ENCODE data around the gene CDC27.
A peak's percentile ranks its signal among the peaks of the same experiment; 100 is the strongest.

Gene CDC27

DNA sequence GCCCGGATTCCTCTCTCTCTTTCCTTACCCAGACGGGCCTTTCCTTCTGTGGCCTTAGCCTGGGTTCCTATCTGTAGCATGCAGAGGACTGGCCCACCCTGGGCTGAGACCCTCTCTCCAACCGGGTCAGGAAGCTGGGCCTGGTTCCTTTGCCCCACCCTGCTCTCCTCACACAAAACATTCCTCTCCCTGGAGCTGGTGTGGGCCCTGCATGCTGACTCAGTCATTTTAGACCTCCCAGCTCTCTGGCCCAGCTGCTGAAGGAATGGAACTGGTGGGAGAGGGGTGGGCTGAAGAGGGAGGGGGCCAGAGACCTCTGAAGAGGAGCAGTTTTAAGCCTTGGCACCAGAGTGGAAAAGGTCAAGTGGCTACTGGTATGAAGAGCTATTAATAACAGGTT lies 21.0 kb upstream of the CDC27 start:
- peaks cover 27% of the 10 kb centered on the region for H3K4me1 Mint-ChIP-seq (ENCODE audit: low read depth)
- H3K4me3 Mint-ChIP-seq = no peak overlapping the region
- no peak overlapping the region for H3K27ac Mint-ChIP-seq
- H3K27me3 Mint-ChIP-seq = no peaks in the 10 kb centered on the region
- no peaks in the 10 kb centered on the region for H3K36me3 Mint-ChIP-seq (ENCODE audit: low read depth)
- no peaks in the 10 kb centered on the region for H3K9me3 Mint-ChIP-seq
- no peak for DNase-seq

DNA sequence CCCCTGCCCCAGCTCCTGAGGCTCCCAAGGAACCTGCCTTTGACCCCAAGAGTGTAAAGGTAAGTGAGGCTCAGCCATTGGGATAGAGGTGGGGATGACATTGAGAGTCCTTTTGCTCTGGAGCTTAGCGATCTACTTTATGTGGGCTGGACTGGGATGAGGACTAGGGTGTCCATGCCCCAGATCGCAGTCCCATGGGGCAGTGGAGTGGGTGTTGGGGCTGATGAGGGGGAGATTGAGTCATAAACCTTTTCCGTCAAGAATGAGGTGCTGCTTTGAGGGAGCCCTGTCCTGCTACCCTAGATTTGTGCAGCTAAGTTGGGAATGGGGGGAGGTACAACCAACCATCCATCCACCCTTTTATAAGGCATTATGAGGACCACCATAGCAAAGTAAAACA lies 20.4 kb upstream of the CDC27 start:
- H3K4me3 Mint-ChIP-seq = no peak overlapping the region

DNA sequence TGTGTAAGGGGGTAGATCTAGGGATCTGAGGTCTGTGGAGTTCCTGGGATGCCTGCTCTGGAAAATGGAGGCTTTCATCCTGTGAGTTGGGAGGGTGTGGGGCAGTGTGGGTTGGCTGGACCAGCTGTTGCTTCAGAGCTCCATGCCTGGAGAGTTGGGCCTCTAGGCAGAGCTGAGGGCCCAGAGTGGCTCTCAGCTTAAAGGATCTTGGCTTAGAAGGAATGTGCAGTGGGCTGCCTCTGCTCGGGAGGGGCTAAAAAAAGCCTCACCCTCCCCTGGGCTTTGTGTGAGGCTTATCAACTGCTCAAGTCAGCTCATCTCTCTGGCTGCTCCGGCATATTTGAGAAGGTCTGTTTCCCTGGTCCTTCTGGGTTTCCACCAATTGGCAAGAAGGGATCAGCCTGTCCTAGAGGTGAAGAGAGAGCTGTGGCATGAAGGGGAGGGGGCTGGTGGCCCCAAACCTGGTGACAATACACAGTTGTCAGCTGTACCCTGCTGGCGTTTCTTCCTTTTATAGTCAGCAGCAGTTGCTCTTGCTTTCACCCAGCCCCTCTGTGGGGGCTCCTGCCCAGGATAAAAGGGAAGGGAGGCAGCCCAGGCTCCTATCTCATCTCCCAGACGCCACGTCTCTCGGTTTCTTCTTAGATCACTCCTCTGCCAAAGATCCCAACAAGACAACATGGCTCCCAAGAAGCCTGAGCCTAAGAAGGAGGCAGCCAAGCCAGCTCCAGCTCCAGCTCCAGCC lies 19.8 kb upstream of the CDC27 start, which contains the start of gene MYL4:
Gene MYL4, plus strand, starts transcription at position 605 of the 745 bp plus-strand sequence. Its CDS starts 75 bp downstream, at position 680.
- Mint-ChIP-seq H3K27me3 (no peaks in the 10 kb centered on the region), H3K4me3 (no peak within 1 kb of the TSS), H3K36me3 (ENCODE audit: low read depth) (no peaks in the 10 kb centered on the region), H3K4me1 (ENCODE audit: low read depth) (peaks cover 39% of the 10 kb centered on the region), H3K9me3 (no peaks in the 10 kb centered on the region), H3K27ac (no peak within 1 kb of the TSS)
- no peak for DNase-seq

More for the DNA sequence above, 20.4 kb upstream of the CDC27 start:
- Mint-ChIP-seq H3K9me3 (no peaks in the 10 kb centered on the region), H3K27me3 (no peaks in the 10 kb centered on the region), H3K4me1 (ENCODE audit: low read depth) (peaks cover 33% of the 10 kb centered on the region), H3K36me3 (ENCODE audit: low read depth) (no peaks in the 10 kb centered on the region), H3K27ac (no peak overlapping the region)
- DNase-seq = no peak

DNA sequence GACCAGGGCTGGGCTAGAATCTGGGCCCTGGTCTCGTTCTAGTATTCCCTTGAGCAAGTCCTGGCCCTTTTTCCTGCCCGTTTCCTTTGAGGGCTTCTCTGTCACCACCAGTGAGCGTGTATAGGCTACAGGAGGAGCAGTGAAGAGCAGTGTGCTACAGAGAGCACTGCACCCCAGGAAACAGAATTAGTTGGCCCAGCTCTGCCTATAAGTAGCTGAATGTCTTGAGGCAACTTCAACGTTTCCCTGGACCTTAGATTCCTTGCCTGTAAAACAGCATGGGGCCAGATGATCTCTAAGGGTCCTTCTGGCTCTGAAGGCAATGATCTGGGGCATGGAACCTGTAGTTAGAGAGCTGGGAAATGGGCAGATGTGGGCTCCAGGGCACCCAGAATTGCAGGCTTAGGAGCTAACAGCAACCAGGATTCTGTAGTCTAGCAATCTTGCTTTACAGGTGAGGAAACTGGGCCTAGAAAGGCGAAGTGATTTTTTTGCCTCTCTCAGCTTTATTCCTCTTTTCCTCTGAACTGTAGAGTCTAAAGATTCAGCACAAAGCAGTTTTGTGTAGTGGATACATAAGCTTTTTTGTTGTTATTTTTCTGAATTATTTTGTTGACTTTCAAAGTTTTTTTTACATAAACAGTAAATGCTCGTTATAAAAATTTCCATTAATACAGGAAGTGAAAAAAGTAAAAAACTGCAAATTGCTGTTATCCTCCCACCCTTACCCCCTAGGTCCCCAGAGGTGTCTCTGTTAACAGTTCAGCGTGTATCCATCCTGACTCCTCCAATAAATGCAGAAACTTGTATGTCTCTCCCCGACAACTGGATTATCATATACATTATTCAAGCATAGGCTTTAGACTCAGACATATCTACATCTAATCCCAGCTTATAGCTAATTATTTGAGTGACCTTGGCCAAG lies 18.3 kb upstream of the CDC27 start:
- Mint-ChIP-seq H3K9me3 (no peaks in the 10 kb centered on the region), H3K27ac (no peak overlapping the region), H3K27me3 (no peaks in the 10 kb centered on the region), H3K4me3 (no peak overlapping the region), H3K4me1 (ENCODE audit: low read depth) (peaks cover 47% of the 10 kb centered on the region), H3K36me3 (ENCODE audit: low read depth) (no peaks in the 10 kb centered on the region)
- DNase-seq = no peak

DNA sequence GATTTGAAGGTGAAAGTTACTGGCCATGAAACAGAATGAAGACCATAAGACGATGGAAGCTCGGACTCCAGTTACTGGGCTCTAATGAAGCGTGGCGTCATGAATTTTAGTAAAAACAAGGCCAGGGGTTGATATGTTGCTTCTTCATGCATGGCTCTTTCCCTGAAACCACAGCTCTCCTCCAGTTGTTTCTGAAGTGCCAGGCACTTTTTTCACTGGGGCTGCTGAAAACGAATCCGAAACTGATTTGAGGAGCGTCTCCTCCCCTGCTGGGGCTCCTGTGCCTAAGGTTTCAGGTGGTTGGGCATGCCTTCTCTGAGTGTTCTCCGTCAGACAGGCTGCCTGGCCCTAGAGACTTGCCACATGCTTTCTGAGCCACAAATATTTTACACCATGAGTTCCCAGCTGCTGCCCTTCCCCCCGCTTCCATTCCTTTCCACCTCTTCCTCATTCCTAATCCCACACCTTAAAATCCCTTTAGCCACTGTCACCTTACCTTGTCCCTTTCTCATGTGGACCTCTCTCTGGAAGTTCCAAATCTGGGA lies 16.4 kb upstream of the CDC27 start:
- peak; percentile 62 for DNase-seq
- H3K4me3 Mint-ChIP-seq = peak overlapping the region; percentile 62
- peak overlapping the region; percentile 95 for H3K27ac Mint-ChIP-seq
- H3K9me3 Mint-ChIP-seq = no peaks in the 10 kb centered on the region
- H3K36me3 Mint-ChIP-seq (ENCODE audit: low read depth) = no peaks in the 10 kb centered on the region
- peaks cover 51% of the 10 kb centered on the region for H3K4me1 Mint-ChIP-seq (ENCODE audit: low read depth)
- no peaks in the 10 kb centered on the region for H3K27me3 Mint-ChIP-seq

DNA sequence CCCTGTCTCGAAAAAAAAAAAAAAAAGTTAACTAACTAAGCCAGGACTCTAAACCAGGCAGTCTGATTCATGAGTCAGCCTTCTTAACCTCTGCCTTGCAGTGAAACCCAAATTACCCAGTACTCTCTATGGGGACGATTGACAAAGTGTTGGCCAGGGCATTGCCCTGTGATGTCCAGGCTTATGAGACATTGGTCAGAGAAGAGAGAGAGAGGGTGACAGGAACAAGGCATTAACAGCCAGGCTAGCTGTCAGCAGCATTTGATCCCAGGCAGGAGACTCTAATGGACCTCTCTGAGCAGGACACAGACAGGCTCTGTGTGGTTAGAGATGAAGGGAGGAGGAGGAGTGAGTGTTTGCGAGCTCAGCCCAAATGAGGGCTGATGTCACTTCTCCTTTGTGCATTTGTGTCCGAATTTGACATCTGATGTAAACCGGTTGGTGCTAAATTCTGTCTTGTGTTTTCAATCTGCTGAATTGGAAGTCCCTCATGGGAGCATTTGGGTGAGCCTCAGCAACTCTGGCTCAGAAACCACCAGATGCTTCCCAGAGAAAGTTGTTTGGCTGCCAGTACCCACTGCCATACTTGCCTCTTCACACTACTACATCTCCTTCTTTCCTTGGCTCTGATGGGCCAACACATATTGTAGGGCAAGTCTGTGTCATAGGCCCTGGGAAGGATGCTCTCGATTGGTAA lies 15.8 kb upstream of the CDC27 start:
- peak; percentile 56 for DNase-seq
- Mint-ChIP-seq H3K27me3 (no peaks in the 10 kb centered on the region), H3K4me3 (peak overlapping the region; percentile 62), H3K27ac (peak overlapping the region; percentile 95), H3K4me1 (ENCODE audit: low read depth) (peaks cover 57% of the 10 kb centered on the region), H3K9me3 (no peaks in the 10 kb centered on the region), H3K36me3 (ENCODE audit: low read depth) (no peaks in the 10 kb centered on the region)

DNA sequence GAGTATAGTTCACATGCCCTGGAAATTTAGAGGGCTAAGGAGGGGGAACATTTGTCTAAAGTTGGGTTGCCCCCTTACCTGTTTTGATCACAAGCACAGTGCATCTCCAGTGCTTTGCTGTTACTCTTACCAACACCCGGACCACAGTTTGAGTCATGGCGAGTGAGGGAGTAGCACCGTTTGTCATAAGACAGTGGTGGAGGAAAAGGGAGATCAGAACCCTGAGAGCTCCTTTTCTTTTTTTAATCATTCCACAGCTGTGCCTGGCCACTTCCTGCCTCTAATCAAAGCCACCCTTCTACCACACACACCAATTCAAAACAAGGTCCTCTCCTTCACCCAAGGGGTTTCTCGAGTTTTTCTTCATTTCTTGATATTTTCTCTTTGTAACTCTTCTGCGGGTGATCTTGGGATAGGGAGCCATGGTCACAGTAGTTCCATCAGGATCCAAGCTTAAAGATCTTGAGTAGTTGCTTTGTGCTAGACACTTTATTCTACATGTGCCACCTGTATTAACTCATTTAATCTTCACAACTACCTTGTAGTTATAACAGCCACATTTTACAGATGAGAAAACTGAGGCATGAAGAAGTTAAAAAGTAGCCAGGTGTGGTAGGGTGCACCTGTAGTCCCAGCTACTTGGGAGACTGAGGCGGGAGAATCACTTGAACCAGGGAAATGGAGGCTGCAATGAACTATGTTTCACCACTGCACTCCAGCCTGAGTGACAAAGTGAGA lies 15.1 kb upstream of the CDC27 start:
- peak; percentile 53 for DNase-seq
- peaks cover 59% of the 10 kb centered on the region for H3K4me1 Mint-ChIP-seq (ENCODE audit: low read depth)
- H3K4me3 Mint-ChIP-seq = peak overlapping the region; percentile 62
- no peaks in the 10 kb centered on the region for H3K36me3 Mint-ChIP-seq (ENCODE audit: low read depth)
- H3K27ac Mint-ChIP-seq = peak overlapping the region; percentile 95
- H3K27me3 Mint-ChIP-seq = no peaks in the 10 kb centered on the region
- no peaks in the 10 kb centered on the region for H3K9me3 Mint-ChIP-seq

DNA sequence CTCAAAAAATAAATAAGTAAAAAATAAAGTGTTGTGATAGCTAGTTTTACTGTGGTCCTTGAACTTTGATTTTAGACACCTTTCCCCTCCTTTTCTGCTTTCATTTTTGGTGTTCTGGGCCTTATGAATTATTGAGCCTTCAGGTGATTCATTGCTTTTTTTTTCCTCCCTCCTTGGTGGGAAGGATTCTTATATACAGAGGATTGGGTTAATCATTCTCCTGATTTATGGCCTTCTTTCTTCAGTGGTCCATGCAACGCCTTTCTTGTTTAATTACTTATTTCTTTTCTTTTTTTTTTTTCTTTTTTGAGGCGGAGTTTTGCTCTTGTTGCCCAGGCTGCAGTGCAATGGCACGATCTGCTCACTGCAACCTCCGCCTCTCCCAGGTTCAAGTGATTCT lies 12.1 kb upstream of the CDC27 start:
- Mint-ChIP-seq H3K36me3 (ENCODE audit: low read depth) (no peaks in the 10 kb centered on the region), H3K9me3 (no peaks in the 10 kb centered on the region), H3K4me3 (no peak overlapping the region), H3K27me3 (no peaks in the 10 kb centered on the region), H3K4me1 (ENCODE audit: low read depth) (peaks cover 42% of the 10 kb centered on the region), H3K27ac (no peak overlapping the region)
- DNase-seq = no peak

DNA sequence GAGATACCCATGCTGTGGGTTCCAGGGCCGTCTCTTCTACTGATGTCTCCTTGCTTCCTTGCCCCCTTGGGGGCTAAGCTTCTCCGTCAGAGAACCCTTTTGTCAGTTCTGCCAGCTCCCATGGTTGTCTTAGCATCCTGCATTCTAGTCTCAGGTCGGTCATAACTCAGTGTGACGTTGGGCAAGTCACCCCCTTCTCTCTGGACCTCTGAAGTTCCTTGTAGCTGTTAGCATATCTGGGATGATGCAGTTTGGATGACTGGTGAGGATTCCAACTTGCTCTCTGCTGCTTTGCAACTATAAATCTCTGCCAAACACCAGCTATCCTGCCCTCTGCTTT lies 11.2 kb upstream of the CDC27 start:
- Mint-ChIP-seq H3K4me3 (no peak overlapping the region), H3K4me1 (ENCODE audit: low read depth) (peaks cover 34% of the 10 kb centered on the region), H3K9me3 (no peaks in the 10 kb centered on the region), H3K36me3 (ENCODE audit: low read depth) (no peaks in the 10 kb centered on the region), H3K27me3 (no peaks in the 10 kb centered on the region), H3K27ac (no peak overlapping the region)
- no peak for DNase-seq

DNA sequence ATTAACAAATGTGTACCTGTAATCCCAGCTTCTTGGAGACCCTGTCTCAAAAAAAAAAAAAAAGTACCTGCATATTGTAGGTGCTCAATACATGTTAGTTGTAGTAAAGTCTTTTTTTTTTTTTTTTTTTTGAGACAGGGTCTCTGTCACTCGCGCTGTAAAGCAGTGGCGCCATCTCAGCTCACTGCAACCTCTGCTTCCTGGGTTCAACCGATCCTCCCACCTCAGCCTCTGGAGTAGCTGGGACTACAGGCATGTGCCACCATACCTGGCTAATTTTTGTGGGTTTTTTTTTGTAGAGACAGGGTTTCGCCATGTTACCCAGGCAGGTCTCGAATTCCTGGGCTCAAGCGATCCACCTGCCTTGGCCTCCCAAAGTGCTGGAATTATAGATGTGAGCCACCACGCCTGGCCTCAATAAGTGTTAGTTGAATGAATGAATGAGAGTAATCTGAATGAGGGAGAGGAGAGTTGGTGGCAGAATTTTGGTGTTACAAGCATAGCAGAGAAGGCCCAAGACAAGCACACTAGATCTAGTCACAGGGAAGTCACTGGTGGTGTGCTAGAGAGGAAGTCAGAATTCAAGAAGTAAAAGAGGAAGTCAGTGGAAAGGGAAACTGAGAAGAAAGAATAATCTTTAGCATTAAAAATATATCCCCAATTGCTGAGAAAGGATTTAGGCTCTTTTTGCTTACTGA lies 10.7 kb upstream of the CDC27 start:
- Mint-ChIP-seq H3K4me1 (ENCODE audit: low read depth) (peaks cover 28% of the 10 kb centered on the region), H3K4me3 (no peak overlapping the region), H3K9me3 (no peaks in the 10 kb centered on the region), H3K27me3 (no peaks in the 10 kb centered on the region), H3K27ac (peak overlapping the region; percentile 12), H3K36me3 (ENCODE audit: low read depth) (no peaks in the 10 kb centered on the region)
- DNase-seq = no peak

DNA sequence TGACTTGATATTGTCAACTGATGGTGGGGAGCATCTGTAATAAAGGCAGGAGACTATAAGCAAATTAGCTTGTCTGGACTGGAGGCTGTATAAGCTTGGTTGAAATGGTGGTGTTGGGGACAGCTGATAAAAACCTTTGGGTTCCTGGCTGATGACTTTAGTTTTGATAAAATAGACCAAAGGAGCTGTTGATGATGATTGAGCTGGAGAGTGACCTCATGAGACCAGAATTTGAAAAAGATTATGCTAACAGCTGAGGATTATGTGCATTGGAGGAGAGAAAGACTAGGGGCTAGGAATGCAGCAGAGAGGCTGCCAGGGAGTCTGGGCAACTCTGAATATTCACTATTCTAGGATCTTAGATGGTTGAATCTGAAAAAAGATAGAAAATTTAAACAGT lies 8.7 kb upstream of the CDC27 start:
- no peak overlapping the region for H3K4me3 Mint-ChIP-seq
- H3K4me1 Mint-ChIP-seq (ENCODE audit: low read depth) = peaks cover 13% of the 10 kb centered on the region
- no peak for DNase-seq
- H3K27ac Mint-ChIP-seq = no peak overlapping the region
- no peaks in the 10 kb centered on the region for H3K36me3 Mint-ChIP-seq (ENCODE audit: low read depth)
- no peaks in the 10 kb centered on the region for H3K27me3 Mint-ChIP-seq
- H3K9me3 Mint-ChIP-seq = no peaks in the 10 kb centered on the region

DNA sequence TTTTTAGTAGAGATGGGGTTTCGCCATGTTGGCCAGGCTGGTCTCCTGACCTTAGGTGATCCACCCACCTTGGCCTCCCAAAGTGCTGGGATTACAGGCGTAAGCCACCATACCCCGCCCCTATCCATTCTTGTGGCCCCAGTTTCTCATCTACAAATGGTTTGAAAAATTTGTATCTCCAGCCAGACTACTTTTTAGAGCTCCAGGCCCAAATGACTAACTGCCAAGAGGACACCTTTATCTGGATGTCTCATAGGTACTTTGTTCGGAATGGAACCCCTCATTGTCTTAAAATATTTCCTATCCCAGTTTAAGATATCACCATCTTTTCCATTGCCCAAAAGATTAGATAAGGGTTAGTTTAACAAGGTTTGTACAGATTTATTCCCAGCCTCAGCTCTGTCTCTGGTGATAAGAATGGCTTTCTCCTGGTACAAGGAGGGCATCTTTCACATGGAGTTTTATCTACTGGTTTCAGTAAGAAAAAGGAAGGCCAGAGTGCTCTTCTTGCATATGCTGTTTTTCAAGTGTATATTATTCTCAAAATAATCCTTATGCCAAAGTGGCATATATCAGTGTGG lies 4.9 kb upstream of the CDC27 start:
- H3K4me1 Mint-ChIP-seq (ENCODE audit: low read depth) = peaks cover 19% of the 10 kb centered on the region
- peaks cover 2% of the 10 kb centered on the region for H3K9me3 Mint-ChIP-seq
- DNase-seq = no peak
- H3K36me3 Mint-ChIP-seq (ENCODE audit: low read depth) = peaks cover 1% of the 10 kb centered on the region
- H3K4me3 Mint-ChIP-seq = no peak overlapping the region
- no peak overlapping the region for H3K27ac Mint-ChIP-seq
- no peaks in the 10 kb centered on the region for H3K27me3 Mint-ChIP-seq

DNA sequence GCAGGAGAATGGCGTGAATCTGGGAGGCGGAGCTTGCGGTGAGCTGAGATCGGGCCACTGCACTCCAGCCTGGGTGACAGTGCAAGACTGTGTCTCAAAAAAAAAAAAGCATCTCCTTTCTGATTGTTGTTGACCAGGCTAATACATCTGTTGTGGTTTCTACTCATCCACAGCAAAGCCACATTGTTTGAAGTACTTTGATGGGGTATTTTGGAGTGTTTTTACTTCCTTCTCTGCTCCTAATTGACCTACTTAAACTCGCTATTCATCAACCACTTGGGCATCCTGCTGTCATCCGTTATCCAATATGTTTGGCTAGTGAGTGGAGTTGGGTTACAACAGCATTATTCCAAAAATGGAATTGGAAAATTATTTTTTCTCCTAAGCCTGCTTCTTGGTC lies 3.5 kb upstream of the CDC27 start:
- H3K27ac Mint-ChIP-seq = no peak overlapping the region
- no peak overlapping the region for H3K4me3 Mint-ChIP-seq
- peaks cover 21% of the 10 kb centered on the region for H3K4me1 Mint-ChIP-seq (ENCODE audit: low read depth)
- peaks cover 11% of the 10 kb centered on the region for H3K36me3 Mint-ChIP-seq (ENCODE audit: low read depth)
- no peak for DNase-seq
- no peaks in the 10 kb centered on the region for H3K27me3 Mint-ChIP-seq
- H3K9me3 Mint-ChIP-seq = peaks cover 2% of the 10 kb centered on the region

Data from activated T-cell treated with anti-CD3 and anti-CD28 coated beads, Interleukin-2, amount 50 U/mL, for 24 hours (primary cell).